ENCODE data around the gene RABL6.

The RABL6 gene

DNA sequence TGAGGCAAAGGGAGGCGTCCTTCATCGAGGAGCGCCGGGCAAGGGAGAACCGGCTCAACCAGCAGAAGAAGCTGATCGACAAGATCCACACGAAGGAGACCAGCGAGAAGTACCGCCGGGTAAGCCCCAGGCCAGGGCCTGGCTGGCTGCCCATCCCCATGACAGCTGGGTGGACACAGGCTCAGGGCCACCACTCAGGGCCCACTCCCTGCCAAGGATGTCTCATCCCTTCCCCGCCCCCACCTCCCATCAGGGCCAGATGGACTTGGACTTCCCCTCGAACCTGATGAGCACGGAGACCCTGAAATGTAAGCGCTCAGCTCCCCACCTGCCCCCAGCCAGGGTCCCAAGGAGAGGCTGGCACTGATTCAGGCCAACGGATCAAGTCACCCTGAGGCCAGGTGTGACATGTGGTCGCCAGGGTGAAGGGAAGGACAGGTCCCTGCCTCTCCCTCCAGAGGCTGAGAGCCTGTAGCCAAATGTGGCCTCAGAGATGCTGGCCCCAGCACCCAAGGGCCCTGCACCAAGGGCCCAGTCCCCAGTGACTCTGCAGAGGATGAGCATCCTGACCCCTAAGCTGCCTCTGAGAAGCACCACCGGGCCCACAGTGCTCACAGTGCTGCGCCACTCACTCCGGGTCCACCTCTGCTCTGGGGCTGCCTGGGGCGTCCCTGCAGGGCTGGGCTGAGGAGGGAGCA, 3.1 kb upstream of the RABL6 start:
- no peaks in the 10 kb centered on the region for H3K27me3 ChIP-seq (replicated peaks; ENCODE audit: control insufficient read depth, insufficient read depth, low read length, poor library complexity, severe bottlenecking)
- DNase-seq, result no peak
- no peaks in the 10 kb centered on the region for H3K36me3 ChIP-seq (ENCODE audit: control insufficient read depth, insufficient read depth, low read length)
- no peak overlapping the region for H3K4me3 ChIP-seq (ENCODE audit: insufficient read depth, low read depth, low read length, poor library complexity, severe bottlenecking)
- no peak overlapping the region for H3K27ac ChIP-seq (ENCODE audit: insufficient read depth, low read length, poor library complexity, severe bottlenecking)
- no peaks in the 10 kb centered on the region for H3K9me3 ChIP-seq (ENCODE audit: control insufficient read depth, low read length)
- H3K4me1 ChIP-seq (ENCODE audit: control insufficient read depth, insufficient read depth, low read length, poor library complexity, severe bottlenecking), result peaks cover 32% of the 10 kb centered on the region

GRCh38 chr9:136805207-136805740, 2.5 kb upstream of the RABL6 start:
- DNase-seq, result no peak
- H3K27me3 ChIP-seq (replicated peaks; ENCODE audit: control insufficient read depth, insufficient read depth, low read length, poor library complexity, severe bottlenecking), result no peaks in the 10 kb centered on the region
- H3K4me3 ChIP-seq (ENCODE audit: insufficient read depth, low read depth, low read length, poor library complexity, severe bottlenecking), result no peak overlapping the region
- no peaks in the 10 kb centered on the region for H3K36me3 ChIP-seq (ENCODE audit: control insufficient read depth, insufficient read depth, low read length)
- no peak overlapping the region for H3K27ac ChIP-seq (ENCODE audit: insufficient read depth, low read length, poor library complexity, severe bottlenecking)
- H3K4me1 ChIP-seq (ENCODE audit: control insufficient read depth, insufficient read depth, low read length, poor library complexity, severe bottlenecking), result peaks cover 30% of the 10 kb centered on the region
- no peaks in the 10 kb centered on the region for H3K9me3 ChIP-seq (ENCODE audit: control insufficient read depth, low read length)

- H3K27me3 ChIP-seq (replicated peaks; ENCODE audit: control insufficient read depth, insufficient read depth, low read length, poor library complexity, severe bottlenecking), result no peaks in the 10 kb centered on the region
- DNase-seq, result no peak
- no peaks in the 10 kb centered on the region for H3K9me3 ChIP-seq (ENCODE audit: control insufficient read depth, low read length)
- H3K4me1 ChIP-seq (ENCODE audit: control insufficient read depth, insufficient read depth, low read length, poor library complexity, severe bottlenecking), result peaks cover 23% of the 10 kb centered on the region
- no peaks in the 10 kb centered on the region for H3K36me3 ChIP-seq (ENCODE audit: control insufficient read depth, insufficient read depth, low read length)
- no peak overlapping the region for H3K4me3 ChIP-seq (ENCODE audit: insufficient read depth, low read depth, low read length, poor library complexity, severe bottlenecking)
- no peak overlapping the region for H3K27ac ChIP-seq (ENCODE audit: insufficient read depth, low read length, poor library complexity, severe bottlenecking)
Measured at GRCh38 chr9:136806067-136806466, 1.7 kb upstream of the RABL6 start.

DNA sequence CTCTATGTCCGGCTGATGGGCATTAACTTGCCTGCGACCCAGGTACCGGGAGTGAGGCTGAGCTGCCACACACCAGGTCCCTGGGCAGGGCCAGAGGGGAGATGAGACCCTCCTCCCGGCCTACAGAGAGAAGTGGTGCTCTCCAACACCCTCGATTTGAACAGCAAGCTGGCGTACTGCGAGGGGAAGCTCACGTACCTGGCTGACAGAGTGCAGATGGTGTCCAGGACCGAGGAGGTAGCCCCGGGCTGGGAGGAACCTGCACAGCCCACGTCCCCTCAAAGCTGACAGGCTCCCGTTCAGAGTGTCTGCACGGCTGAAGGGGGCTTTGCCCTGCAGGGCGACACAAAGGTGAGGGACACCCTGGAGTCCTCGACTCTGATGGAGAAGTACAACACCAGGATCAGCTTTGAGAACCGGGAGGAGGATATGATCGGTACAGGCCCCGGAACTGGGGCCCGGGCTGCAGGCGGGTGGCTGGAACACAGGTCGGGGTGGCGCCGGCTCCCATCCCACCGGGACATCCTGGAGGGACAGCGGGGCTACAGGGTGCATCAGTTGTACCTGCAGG, 1.0 kb upstream of the RABL6 start:
- peaks cover 21% of the 10 kb centered on the region for H3K4me1 ChIP-seq (ENCODE audit: control insufficient read depth, insufficient read depth, low read length, poor library complexity, severe bottlenecking)
- no peaks in the 10 kb centered on the region for H3K36me3 ChIP-seq (ENCODE audit: control insufficient read depth, insufficient read depth, low read length)
- H3K27ac ChIP-seq (ENCODE audit: insufficient read depth, low read length, poor library complexity, severe bottlenecking), result peak overlapping the region; percentile 89
- no peaks in the 10 kb centered on the region for H3K27me3 ChIP-seq (replicated peaks; ENCODE audit: control insufficient read depth, insufficient read depth, low read length, poor library complexity, severe bottlenecking)
- DNase-seq, result no peak
- H3K4me3 ChIP-seq (ENCODE audit: insufficient read depth, low read depth, low read length, poor library complexity, severe bottlenecking), result peak overlapping the region; percentile 80
- H3K9me3 ChIP-seq (ENCODE audit: control insufficient read depth, low read length), result no peaks in the 10 kb centered on the region

- Histone ChIP-seq H3K27ac (ENCODE audit: insufficient read depth, low read length, poor library complexity, severe bottlenecking) (peak overlapping the region; percentile 51), H3K27me3 (replicated peaks; ENCODE audit: control insufficient read depth, insufficient read depth, low read length, poor library complexity, severe bottlenecking) (no peaks in the 10 kb centered on the region), H3K9me3 (ENCODE audit: control insufficient read depth, low read length) (no peaks in the 10 kb centered on the region), H3K4me3 (ENCODE audit: insufficient read depth, low read depth, low read length, poor library complexity, severe bottlenecking) (peak overlapping the region; percentile 76), H3K36me3 (ENCODE audit: control insufficient read depth, insufficient read depth, low read length) (no peaks in the 10 kb centered on the region), H3K4me1 (ENCODE audit: control insufficient read depth, insufficient read depth, low read length, poor library complexity, severe bottlenecking) (peaks cover 21% of the 10 kb centered on the region)
- DNase-seq, result peak in 2 of 3 donors; percentile 21 to 26
Measured at GRCh38 chr9:136808075-136808805, 492 bp downstream of the RABL6 start.

DNA sequence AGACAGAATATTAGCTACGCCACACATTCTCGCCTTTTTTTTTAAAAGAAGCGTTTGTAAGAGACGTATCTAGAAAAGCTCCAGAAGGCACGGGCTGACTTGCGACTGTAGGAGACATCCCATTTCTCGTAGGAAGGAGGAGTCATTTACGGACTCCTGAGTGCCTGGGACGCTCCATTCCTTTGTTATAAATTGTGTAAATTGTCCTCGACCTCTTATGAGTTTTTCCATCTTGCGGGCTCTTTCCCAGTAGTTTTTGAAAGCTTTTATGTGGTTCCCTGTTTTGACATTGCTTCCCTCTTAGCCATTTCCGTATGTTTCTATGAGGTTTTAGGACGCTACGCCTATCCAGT, 1.0 kb downstream of the RABL6 start:
- no peak for DNase-seq

DNA sequence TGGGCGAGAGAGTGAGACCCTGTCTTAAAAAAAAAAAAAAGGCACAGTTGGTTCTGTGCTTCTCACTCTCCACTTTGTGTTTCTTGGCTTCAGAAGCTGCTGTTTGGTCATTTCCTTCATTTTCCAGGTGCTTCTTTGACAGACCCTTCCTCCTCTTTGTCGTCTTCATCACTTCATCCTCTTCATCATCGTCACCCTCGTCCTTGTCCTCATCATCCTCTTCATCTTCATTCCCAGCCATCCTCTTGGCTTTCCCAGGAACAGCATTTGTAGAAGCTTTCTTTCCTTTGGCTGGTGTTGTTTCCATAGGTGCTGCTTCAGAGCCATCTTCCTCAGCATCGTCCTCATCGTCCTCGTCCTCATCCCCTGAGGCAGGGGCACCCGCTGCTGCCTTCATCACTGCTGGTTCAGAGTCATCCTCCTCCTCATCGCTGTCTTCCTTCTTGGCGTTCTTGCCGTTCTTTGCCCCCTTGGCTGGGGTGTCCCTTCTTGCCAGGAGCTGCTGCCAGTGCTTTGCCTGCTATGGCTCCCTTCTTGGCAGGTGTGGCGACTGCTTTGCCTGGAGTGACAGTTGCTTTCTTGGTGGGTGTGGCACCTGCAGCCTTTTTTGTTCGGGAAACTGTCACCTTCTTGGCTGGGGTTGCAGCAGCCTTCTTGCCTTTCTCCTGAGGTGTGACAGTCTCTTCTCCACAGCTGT, 7.1 kb downstream of the RABL6 start:
- H3K4me3 ChIP-seq (ENCODE audit: insufficient read depth, low read depth, low read length, poor library complexity, severe bottlenecking), result no peak overlapping the region
- DNase-seq, result no peak
- H3K27ac ChIP-seq (ENCODE audit: insufficient read depth, low read length, poor library complexity, severe bottlenecking), result no peak overlapping the region
- H3K9me3 ChIP-seq (ENCODE audit: control insufficient read depth, low read length), result no peaks in the 10 kb centered on the region
- H3K4me1 ChIP-seq (ENCODE audit: control insufficient read depth, insufficient read depth, low read length, poor library complexity, severe bottlenecking), result peaks cover under 1% of the 10 kb centered on the region
- no peaks in the 10 kb centered on the region for H3K36me3 ChIP-seq (ENCODE audit: control insufficient read depth, insufficient read depth, low read length)
- no peaks in the 10 kb centered on the region for H3K27me3 ChIP-seq (replicated peaks; ENCODE audit: control insufficient read depth, insufficient read depth, low read length, poor library complexity, severe bottlenecking)

More for the DNA sequence above, 1.0 kb downstream of the RABL6 start:
- H3K9me3 ChIP-seq (ENCODE audit: control insufficient read depth, low read length), result no peaks in the 10 kb centered on the region
- H3K27ac ChIP-seq (ENCODE audit: insufficient read depth, low read length, poor library complexity, severe bottlenecking), result no peak overlapping the region
- peak overlapping the region; percentile 76 for H3K4me3 ChIP-seq (ENCODE audit: insufficient read depth, low read depth, low read length, poor library complexity, severe bottlenecking)
- no peaks in the 10 kb centered on the region for H3K36me3 ChIP-seq (ENCODE audit: control insufficient read depth, insufficient read depth, low read length)
- peaks cover 21% of the 10 kb centered on the region for H3K4me1 ChIP-seq (ENCODE audit: control insufficient read depth, insufficient read depth, low read length, poor library complexity, severe bottlenecking)
- no peaks in the 10 kb centered on the region for H3K27me3 ChIP-seq (replicated peaks; ENCODE audit: control insufficient read depth, insufficient read depth, low read length, poor library complexity, severe bottlenecking)

GRCh38 chr9:136815422-136815782, 7.7 kb downstream of the RABL6 start:
- Histone ChIP-seq H3K27me3 (replicated peaks; ENCODE audit: control insufficient read depth, insufficient read depth, low read length, poor library complexity, severe bottlenecking) (no peaks in the 10 kb centered on the region), H3K4me1 (ENCODE audit: control insufficient read depth, insufficient read depth, low read length, poor library complexity, severe bottlenecking) (no peaks in the 10 kb centered on the region), H3K9me3 (ENCODE audit: control insufficient read depth, low read length) (no peaks in the 10 kb centered on the region), H3K36me3 (ENCODE audit: control insufficient read depth, insufficient read depth, low read length) (no peaks in the 10 kb centered on the region), H3K4me3 (ENCODE audit: insufficient read depth, low read depth, low read length, poor library complexity, severe bottlenecking) (no peak overlapping the region), H3K27ac (ENCODE audit: insufficient read depth, low read length, poor library complexity, severe bottlenecking) (no peak overlapping the region)
- no peak for DNase-seq

GRCh38 chr9:136820971-136821825, 13.4 kb downstream of the RABL6 start:
- H3K9me3 ChIP-seq (ENCODE audit: control insufficient read depth, low read length), result no peaks in the 10 kb centered on the region
- no peaks in the 10 kb centered on the region for H3K4me1 ChIP-seq (ENCODE audit: control insufficient read depth, insufficient read depth, low read length, poor library complexity, severe bottlenecking)
- H3K27ac ChIP-seq (ENCODE audit: insufficient read depth, low read length, poor library complexity, severe bottlenecking), result no peak overlapping the region
- peaks cover 22% of the 10 kb centered on the region for H3K36me3 ChIP-seq (ENCODE audit: control insufficient read depth, insufficient read depth, low read length)
- no peak overlapping the region for H3K4me3 ChIP-seq (ENCODE audit: insufficient read depth, low read depth, low read length, poor library complexity, severe bottlenecking)
- H3K27me3 ChIP-seq (replicated peaks; ENCODE audit: control insufficient read depth, insufficient read depth, low read length, poor library complexity, severe bottlenecking), result no peaks in the 10 kb centered on the region
- no peak for DNase-seq
